Naive B cell (primary cell): ENCODE data around the gene CACNA1G. TPM values are rescaled to one million over a fixed set of nuclear protein-coding genes. Genes with fewer than 3 reads are reported as not detected.
A peak's percentile ranks its signal among the peaks of the same experiment; 100 is the strongest.

Source experiments
- ATAC-seq, 2 donors: fragments of 150-1000 bp; cut with Tn5 transposase; 2 replicates each; pipeline ENCODE4 v1.10.0; 2021; ENCODE audit warnings: low read depth in 2 of 2, mild to moderate bottlenecking in 2 of 2, moderate library complexity in 2 of 2
- DNase-seq: peaks from one replicate; pipeline ENCODE4 v3.0.0; 2022
- H3K27ac Mint-ChIP-seq, 6 donors: one replicate each; pipeline ENCODE4 v1.8.0; 2020 to 2022; ENCODE audit warnings: mild to moderate bottlenecking in 6 of 6, mixed read lengths in 6 of 6, moderate library complexity in 5 of 6, inconsistent platforms in 2 of 6
- H3K27me3 Mint-ChIP-seq, 3 donors: one replicate each; pipeline ENCODE4 v1.8.0; 2021 to 2022; ENCODE audit warnings: mixed read lengths in 3 of 3, mild to moderate bottlenecking in 1 of 3
- H3K36me3 Mint-ChIP-seq, 2 donors: one replicate each; pipeline ENCODE4 v1.8.0; 2020 to 2022; ENCODE audit warnings: mixed read lengths in 2 of 2, inconsistent platforms in 1 of 2, mild to moderate bottlenecking in 1 of 2
- H3K4me1 Mint-ChIP-seq, 3 donors: one replicate each; pipeline ENCODE4 v1.8.0; 2020 to 2022; ENCODE audit warnings: mixed read lengths in 3 of 3, inconsistent platforms in 1 of 3, mild to moderate bottlenecking in 1 of 3, moderate library complexity in 1 of 3
- H3K4me3 Mint-ChIP-seq, 8 donors: one replicate each; pipeline ENCODE4 v1.8.0; 2020 to 2022; ENCODE audit warnings: mild to moderate bottlenecking in 8 of 8, mixed read lengths in 8 of 8, moderate library complexity in 8 of 8, inconsistent platforms in 2 of 8
- H3K9me3 Mint-ChIP-seq, 7 donors: one replicate each; pipeline ENCODE4 v1.8.0; 2020 to 2022; ENCODE audit warnings: mixed read lengths in 7 of 7, mild to moderate bottlenecking in 5 of 7, inconsistent platforms in 2 of 7, moderate library complexity in 1 of 7
- polyA plus RNA-seq, 6 donors: library from polyadenylated mRNA; unstranded; fragments of 300-500 nt; fragmentation: Illumina TruSeq; gene quantifications; one replicate each; pipeline ENCODE4 v1.2.3, GENCODE V29; 2021; ENCODE audit warnings: low read depth in 6 of 6

Gene CACNA1G
- polyA plus RNA-seq, 6 donors from 2014 or later, result not detected

DNA sequence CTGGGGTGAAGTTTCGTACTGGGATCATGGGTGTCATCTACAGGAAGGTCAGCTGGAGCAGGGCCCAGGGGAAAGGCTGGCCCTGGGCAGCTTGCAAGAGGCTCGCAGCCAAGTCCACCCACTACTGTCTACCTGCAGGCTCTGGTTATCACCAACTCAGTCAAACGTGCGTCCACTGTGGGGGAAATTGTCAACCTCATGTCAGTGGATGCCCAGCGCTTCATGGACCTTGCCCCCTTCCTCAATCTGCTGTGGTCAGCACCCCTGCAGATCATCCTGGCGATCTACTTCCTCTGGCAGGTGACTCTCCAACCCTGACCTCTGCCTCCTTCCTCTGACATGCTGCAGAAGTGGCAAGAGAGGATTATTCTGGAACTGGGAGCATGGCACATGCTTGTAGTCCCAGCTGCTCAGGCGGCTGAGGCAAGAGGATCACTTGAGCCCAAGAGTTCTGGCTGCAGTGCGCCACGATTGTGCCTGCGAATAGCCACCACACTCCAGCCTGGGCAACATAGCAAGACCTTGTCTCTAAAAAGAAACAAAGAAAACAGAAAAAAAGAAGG, 103.4 kb downstream of the CACNA1G start:
- H3K9me3 Mint-ChIP-seq, result peaks cover 0 to 2% (median 0%) of the 10 kb centered on the region in 7 donors
- ATAC-seq, result no peak
- DNase-seq, result no peak
- H3K4me1 Mint-ChIP-seq, result peaks cover 0 to 4% (median 0%) of the 10 kb centered on the region in 3 donors
- H3K27ac Mint-ChIP-seq, result no peak overlapping the region
- H3K4me3 Mint-ChIP-seq, result no peak overlapping the region
- H3K36me3 Mint-ChIP-seq, result no peaks in the 10 kb centered on the region
- H3K27me3 Mint-ChIP-seq, result peaks cover 18 to 60% (median 42%) of the 10 kb centered on the region in 3 donors

DNA sequence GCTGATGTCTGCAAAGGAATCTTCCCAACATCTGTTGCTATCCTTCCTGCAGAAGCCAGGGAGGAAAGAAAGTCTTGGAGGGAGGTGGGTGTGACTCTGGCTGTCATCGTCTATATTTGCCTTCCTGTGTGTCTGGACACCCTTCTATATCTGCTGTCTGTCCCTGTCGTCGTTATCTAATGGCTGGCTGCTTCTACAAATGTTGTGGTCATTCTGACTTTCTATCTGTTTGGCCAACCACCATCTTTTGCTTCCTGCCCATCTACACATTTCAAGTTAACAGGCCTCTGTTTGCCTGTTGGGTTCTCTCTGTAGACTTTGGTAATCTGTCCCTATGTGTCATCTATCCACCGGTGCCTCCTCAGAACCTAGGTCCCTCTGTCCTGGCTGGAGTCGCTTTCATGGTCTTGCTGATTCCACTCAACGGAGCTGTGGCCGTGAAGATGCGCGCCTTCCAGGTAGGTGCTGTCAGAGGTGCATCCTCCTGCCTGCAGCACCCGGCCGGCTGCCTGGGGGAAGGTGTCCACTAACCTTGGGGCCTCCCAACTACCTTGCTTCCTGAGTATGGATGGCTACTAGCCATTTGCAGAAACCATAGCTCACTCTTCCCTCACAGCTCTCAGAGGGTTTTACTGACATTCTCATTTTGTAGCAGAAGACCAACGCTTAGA, 104.4 kb downstream of the CACNA1G start:
- H3K36me3 Mint-ChIP-seq, result no peaks in the 10 kb centered on the region
- H3K27ac Mint-ChIP-seq, result peak overlapping the region in 1 of 6 donors; percentile 16
- DNase-seq (no peak), ATAC-seq (no peak)
- H3K27me3 Mint-ChIP-seq, result peaks cover 18 to 60% (median 42%) of the 10 kb centered on the region in 3 donors
- peaks cover 0 to 2% (median 0%) of the 10 kb centered on the region in 7 donors for H3K9me3 Mint-ChIP-seq
- no peak overlapping the region for H3K4me3 Mint-ChIP-seq
- H3K4me1 Mint-ChIP-seq, result peaks cover 0 to 4% (median 0%) of the 10 kb centered on the region in 3 donors

DNA sequence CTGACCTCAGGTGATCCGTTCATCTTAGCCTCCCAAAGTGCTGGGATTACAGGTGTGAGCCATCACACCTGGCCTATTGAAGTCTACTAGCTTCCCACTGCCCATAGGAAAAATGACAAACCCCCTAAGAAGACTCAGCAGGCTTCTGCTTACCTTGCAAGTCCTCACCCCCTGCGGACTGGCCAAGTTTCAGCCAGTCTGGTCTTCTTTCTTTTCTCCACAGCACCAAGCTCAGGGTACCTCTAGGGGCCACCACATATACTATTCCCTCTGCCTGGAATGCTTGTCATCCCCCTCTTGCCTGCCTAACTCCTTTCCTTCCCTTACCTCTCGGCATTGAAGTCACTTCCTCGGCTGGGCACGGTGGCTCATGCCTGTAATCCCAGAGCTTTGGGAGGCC, 105.3 kb downstream of the CACNA1G start:
- Mint-ChIP-seq H3K9me3 (peaks cover 0 to 2% (median 0%) of the 10 kb centered on the region in 7 donors), H3K36me3 (no peaks in the 10 kb centered on the region), H3K4me1 (peaks cover 0 to 4% (median 0%) of the 10 kb centered on the region in 3 donors), H3K4me3 (no peak overlapping the region), H3K27ac (no peak overlapping the region), H3K27me3 (peaks cover 18 to 52% (median 34%) of the 10 kb centered on the region in 3 donors)
- DNase-seq (no peak), ATAC-seq (no peak)

DNA sequence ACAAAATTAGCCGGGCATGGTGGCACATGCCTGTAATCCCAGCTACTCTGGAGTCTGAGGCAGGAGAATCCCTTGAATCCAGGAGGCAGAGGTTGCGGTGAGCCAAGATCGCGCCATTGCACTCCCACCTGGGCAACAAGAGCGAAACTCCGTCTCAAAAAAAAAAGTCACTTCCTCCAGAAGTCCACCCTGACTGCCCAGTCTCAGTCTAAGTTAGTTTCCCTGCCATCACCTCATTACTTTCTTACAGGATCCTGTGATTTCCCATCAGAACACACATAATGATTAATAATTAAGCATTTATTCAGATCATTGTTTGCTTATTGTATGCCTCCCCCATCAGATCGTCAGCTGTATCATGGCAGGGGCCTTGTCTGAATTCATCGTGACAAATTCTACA, 105.8 kb downstream of the CACNA1G start:
- Mint-ChIP-seq H3K27ac (no peak overlapping the region), H3K4me3 (no peak overlapping the region), H3K4me1 (peaks cover 0 to 4% (median 0%) of the 10 kb centered on the region in 3 donors), H3K9me3 (peaks cover 0 to 2% (median 0%) of the 10 kb centered on the region in 7 donors), H3K36me3 (no peaks in the 10 kb centered on the region), H3K27me3 (peaks cover 18 to 47% (median 29%) of the 10 kb centered on the region in 3 donors)
- no peak for DNase-seq
- no peak for ATAC-seq

DNA sequence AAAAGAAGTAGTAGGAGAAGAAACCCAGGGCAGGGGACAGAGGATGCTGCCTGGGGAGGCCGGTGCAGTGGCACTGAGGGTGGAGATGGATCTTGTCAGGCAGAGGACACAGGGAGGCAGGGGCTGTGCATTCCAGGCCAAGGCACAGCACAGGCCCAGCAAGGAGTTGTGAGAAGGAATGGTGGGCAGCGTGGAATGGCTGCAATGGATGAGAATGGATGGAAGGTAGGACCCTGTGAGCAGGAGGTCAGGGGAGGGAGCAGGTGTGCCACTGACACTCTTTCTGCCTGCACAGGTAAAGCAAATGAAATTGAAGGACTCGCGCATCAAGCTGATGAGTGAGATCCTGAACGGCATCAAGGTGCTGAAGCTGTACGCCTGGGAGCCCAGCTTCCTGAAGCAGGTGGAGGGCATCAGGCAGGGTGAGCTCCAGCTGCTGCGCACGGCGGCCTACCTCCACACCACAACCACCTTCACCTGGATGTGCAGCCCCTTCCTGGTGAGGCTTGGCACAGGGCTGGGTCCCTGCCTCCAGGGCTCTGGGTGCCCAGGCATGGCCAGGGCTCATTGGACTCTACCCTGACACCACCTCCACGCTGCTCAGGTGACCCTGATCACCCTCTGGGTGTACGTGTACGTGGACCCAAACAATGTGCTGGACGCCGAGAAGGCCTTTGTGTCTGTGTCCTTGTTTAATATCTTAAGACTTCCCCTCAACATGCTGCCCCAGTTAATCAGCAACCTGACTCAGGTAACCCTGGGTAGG, 106.9 kb downstream of the CACNA1G start:
- Mint-ChIP-seq H3K4me1 (peaks cover 0 to 4% (median 0%) of the 10 kb centered on the region in 3 donors), H3K4me3 (no peak overlapping the region), H3K9me3 (peaks cover 0 to 2% (median 0%) of the 10 kb centered on the region in 7 donors), H3K27me3 (peaks cover 13 to 36% (median 19%) of the 10 kb centered on the region in 3 donors), H3K36me3 (no peaks in the 10 kb centered on the region), H3K27ac (no peak overlapping the region)
- no peak for DNase-seq
- ATAC-seq, result no peak

DNA sequence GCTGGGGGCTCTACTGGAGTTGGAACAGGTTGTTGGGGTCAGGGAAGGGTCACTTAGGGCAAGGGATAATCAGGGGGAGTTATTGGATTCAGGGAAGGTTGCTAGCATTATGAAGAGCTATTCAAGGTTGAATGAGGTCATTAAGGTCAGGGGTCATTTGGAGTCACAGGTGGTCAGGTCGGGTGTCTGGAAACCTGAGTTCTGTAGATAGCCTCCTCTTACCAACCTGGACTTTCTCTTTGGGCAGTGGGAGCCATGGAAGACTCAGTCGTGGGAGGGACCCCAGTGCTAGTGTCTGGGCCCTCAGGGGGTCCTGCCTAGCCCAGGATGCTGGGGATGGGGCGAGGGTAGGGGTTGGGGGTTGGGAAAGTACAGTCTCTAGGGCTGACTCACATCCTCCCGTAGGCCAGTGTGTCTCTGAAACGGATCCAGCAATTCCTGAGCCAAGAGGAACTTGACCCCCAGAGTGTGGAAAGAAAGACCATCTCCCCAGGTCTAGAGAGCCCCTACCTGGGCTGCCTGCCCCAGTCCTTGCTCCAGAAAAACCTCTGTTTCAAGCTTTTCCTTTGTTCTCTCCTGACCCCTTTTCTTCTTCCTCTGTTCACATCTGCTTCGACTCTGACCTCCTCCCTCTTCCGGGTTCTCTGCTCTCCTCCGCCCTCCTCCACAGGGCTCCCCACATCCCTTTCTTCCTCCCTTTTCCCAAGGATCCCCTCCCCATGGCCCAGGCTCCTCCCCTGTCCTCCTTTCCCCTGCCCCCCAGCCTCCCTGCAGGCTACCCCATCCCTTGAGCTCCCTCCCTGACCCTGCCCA, 107.7 kb downstream of the CACNA1G start:
- DNase-seq, result no peak
- peak overlapping the region in 1 of 6 donors; percentile 72 for H3K27ac Mint-ChIP-seq
- ATAC-seq, result no peak
- H3K4me1 Mint-ChIP-seq, result peaks cover 0 to 1% (median 0%) of the 10 kb centered on the region in 3 donors
- H3K36me3 Mint-ChIP-seq, result no peaks in the 10 kb centered on the region
- H3K9me3 Mint-ChIP-seq, result peaks cover 0 to 2% (median 0%) of the 10 kb centered on the region in 7 donors
- H3K27me3 Mint-ChIP-seq, result peaks cover 11 to 28% (median 12%) of the 10 kb centered on the region in 3 donors
- H3K4me3 Mint-ChIP-seq, result no peak overlapping the region

DNA sequence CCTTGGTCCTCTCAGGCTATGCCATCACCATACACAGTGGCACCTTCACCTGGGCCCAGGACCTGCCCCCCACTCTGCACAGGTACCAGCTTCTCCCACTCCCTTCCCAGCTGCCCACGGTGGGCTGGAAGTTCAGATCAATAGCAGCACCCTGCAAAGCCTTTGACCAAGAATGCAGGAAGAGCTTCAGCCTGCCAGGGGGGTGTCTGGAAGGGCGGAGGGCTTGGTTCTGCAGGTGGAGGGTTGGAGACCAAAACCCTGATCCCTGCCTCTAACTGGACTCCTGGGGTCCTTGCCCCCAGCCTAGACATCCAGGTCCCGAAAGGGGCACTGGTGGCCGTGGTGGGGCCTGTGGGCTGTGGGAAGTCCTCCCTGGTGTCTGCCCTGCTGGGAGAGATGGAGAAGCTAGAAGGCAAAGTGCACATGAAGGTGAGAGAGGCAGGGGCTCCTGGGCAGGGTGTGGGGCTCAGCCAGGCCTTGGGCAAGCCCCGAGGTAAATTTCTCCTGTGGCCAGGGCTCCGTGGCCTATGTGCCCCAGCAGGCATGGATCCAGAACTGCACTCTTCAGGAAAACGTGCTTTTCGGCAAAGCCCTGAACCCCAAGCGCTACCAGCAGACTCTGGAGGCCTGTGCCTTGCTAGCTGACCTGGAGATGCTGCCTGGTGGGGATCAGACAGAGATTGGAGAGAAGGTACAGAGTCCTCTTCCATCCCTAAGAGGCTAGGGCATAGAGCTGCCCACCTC, 108.5 kb downstream of the CACNA1G start:
- H3K4me3 Mint-ChIP-seq, result no peak overlapping the region
- no peak for ATAC-seq
- peaks cover 0 to 2% (median 0%) of the 10 kb centered on the region in 7 donors for H3K9me3 Mint-ChIP-seq
- peaks cover 9 to 20% (median 9%) of the 10 kb centered on the region in 3 donors for H3K27me3 Mint-ChIP-seq
- H3K27ac Mint-ChIP-seq, result peak overlapping the region in 1 of 6 donors; percentile 72
- H3K36me3 Mint-ChIP-seq, result no peaks in the 10 kb centered on the region
- no peaks in the 10 kb centered on the region for H3K4me1 Mint-ChIP-seq
- no peak for DNase-seq

DNA sequence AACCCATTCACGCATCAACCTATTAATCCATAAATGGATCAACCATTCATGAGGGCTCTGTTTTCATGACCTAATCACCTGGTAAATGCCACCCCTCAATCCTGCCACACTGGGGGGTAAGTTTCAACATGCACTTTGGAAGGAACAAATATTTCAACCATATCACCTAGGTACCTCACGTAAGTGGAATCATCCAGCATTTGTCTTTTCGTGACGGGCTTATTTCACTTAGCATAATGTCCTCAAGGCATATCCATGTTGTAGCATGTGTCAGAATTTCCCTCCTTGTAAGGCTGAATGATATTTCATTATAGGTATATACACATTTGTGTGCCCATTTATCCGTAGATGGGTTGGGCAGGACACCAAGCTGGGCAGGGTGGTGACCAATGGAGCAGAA, 111.6 kb downstream of the CACNA1G start:
- no peak for ATAC-seq
- H3K9me3 Mint-ChIP-seq, result peaks cover 0 to 2% (median 0%) of the 10 kb centered on the region in 7 donors
- H3K36me3 Mint-ChIP-seq, result no peaks in the 10 kb centered on the region
- no peak for DNase-seq
- H3K27me3 Mint-ChIP-seq, result peaks cover 7 to 13% (median 8%) of the 10 kb centered on the region in 3 donors
- peak overlapping the region in 1 of 8 donors; percentile 55 for H3K4me3 Mint-ChIP-seq
- no peak overlapping the region for H3K27ac Mint-ChIP-seq
- H3K4me1 Mint-ChIP-seq, result no peaks in the 10 kb centered on the region

DNA sequence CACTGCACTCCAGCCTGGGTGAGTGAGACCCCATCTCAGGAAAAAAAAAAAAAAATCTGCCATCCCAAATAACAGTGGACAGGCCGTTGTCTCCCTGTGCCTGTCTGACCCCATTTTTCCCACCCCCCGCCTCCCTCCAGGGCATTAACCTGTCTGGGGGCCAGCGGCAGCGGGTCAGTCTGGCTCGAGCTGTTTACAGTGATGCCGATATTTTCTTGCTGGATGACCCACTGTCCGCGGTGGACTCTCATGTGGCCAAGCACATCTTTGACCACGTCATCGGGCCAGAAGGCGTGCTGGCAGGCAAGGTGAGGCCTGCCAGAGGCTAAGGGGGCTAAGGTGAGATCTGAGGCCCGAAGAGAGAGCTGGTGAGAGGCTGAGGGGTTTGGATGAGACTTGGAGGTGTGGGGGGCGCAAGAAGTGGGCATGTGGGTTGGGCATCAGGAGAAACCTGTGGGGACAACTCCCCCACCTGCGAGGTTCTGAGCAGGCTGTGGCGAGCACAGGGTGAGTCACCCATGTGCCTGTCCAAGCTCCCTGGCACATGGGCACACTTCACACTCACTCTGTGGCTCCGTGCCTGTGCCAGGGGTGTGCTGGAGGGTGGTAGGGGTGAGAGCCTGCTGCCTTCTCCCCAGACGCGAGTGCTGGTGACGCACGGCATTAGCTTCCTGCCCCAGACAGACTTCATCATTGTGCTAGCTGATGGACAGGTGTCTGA, 112.5 kb downstream of the CACNA1G start:
- Mint-ChIP-seq H3K4me1 (no peaks in the 10 kb centered on the region), H3K36me3 (no peaks in the 10 kb centered on the region), H3K27me3 (peaks cover 5 to 22% (median 16%) of the 10 kb centered on the region in 3 donors), H3K4me3 (no peak overlapping the region), H3K27ac (no peak overlapping the region), H3K9me3 (peaks cover 0 to 2% (median 0%) of the 10 kb centered on the region in 7 donors)
- ATAC-seq (no peak), DNase-seq (no peak)

DNA sequence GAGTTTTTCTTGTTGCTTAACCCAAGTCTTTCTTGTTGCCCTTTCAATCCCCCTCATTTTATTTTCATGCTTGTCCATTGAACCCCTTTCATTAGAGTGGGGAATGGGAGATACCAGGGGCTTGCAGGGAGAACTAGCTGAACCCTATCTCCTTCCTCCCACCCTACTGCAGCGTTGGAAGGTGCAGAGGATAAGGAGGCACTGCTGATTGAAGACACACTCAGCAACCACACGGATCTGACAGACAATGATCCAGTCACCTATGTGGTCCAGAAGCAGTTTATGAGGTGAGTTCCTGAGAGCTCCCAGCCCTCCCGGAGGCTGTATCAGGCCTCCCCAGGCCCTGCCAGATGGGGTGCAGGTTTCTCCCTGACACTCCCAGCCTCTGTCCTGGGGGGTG, 114.7 kb downstream of the CACNA1G start:
- Mint-ChIP-seq H3K4me3 (no peak overlapping the region), H3K4me1 (no peaks in the 10 kb centered on the region), H3K9me3 (no peaks in the 10 kb centered on the region), H3K27me3 (peaks cover 17 to 37% (median 37%) of the 10 kb centered on the region in 3 donors), H3K27ac (no peak overlapping the region), H3K36me3 (no peaks in the 10 kb centered on the region)
- no peak for DNase-seq
- ATAC-seq, result no peak

DNA sequence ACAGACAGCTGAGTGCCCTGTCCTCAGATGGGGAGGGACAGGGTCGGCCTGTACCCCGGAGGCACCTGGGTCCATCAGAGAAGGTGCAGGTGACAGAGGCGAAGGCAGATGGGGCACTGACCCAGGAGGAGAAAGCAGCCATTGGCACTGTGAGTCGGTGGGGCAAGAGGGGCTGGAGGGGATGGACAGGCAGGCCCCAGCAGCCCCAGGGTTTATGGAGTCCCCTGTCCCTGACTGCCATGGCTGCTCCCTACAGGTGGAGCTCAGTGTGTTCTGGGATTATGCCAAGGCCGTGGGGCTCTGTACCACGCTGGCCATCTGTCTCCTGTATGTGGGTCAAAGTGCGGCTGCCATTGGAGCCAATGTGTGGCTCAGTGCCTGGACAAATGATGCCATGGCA, 115.1 kb downstream of the CACNA1G start:
- Mint-ChIP-seq H3K4me3 (no peak overlapping the region), H3K27me3 (peaks cover 17 to 41% (median 41%) of the 10 kb centered on the region in 3 donors), H3K27ac (no peak overlapping the region), H3K9me3 (no peaks in the 10 kb centered on the region), H3K4me1 (peaks cover 0 to 1% (median 0%) of the 10 kb centered on the region in 3 donors), H3K36me3 (no peaks in the 10 kb centered on the region)
- no peak for DNase-seq
- no peak for ATAC-seq
